WERI-Rb-1 (cell line): ENCODE measurements around the gene RABL2B.

Experiments used
- DNase-seq: peaks from one replicate; pipeline ENCODE4 v3.0.0-alpha.2; 2020
- H3K27ac ChIP-seq: fragments of 250-450 bp; sonication (Bioruptor Pico); 2 replicates; pipeline ENCODE4 v1.5.1; 2020; ENCODE audit warnings: mild to moderate bottlenecking, moderate library complexity
- H3K27me3 ChIP-seq: fragments of 250-450 bp; sonication (Bioruptor Pico); 2 replicates; pipeline ENCODE4 v1.5.1; 2021; ENCODE audit warnings: mild to moderate bottlenecking, low read depth, moderate library complexity; ENCODE audit not compliant: insufficient read depth, severe bottlenecking
- H3K36me3 ChIP-seq: fragments of 250-450 bp; sonication (Bioruptor Pico); 2 replicates; pipeline ENCODE4 v1.5.1; 2020; ENCODE audit warnings: mild to moderate bottlenecking, moderate library complexity
- H3K4me3 ChIP-seq: 2 replicates; pipeline ENCODE4 v1.5.1; 2011; ENCODE audit warnings: low read depth, mild to moderate bottlenecking, control low read depth, low read length
- H3K9me3 ChIP-seq: fragments of 250-450 bp; sonication (Bioruptor Pico); 2 replicates; pipeline ENCODE4 v1.5.1; 2021; ENCODE audit warnings: mild to moderate bottlenecking, moderate library complexity; ENCODE audit not compliant: severe bottlenecking
- TF ChIP-seq, protein P1 (sequence below): IDR thresholded peaks from 2 replicates; pipeline ENCODE4 v1.5.1; 2011; ENCODE audit warnings: low read depth, mild to moderate bottlenecking, control low read depth, inconsistent platforms, low read length

The RABL2B gene

DNA sequence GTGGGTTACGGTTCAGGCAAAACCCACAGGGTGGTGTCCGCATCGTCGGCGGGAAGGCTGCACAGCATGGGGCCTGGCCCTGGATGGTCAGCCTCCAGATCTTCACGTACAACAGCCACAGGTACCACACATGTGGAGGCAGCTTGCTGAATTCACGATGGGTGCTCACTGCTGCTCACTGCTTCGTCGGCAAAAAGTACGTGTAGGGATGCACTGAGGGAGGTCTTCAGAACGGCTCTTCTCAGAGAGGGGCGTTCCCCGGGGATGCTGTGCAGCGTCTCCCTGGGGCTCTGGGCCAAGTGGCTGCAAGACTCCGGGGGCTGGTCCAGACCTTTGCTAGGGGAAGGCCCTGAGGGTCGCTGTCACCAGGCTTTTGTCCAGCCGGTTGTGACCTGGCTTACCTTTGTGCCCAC lies 44.2 kb downstream of the RABL2B start:
- Histone ChIP-seq H3K4me3 (no peak overlapping the region), H3K27me3 (no peaks in the 10 kb centered on the region), H3K36me3 (no peaks in the 10 kb centered on the region), H3K9me3 (no peaks in the 10 kb centered on the region), H3K27ac (no peak overlapping the region)
- DNase-seq, result no peak
- TF ChIP-seq, protein P1, sequence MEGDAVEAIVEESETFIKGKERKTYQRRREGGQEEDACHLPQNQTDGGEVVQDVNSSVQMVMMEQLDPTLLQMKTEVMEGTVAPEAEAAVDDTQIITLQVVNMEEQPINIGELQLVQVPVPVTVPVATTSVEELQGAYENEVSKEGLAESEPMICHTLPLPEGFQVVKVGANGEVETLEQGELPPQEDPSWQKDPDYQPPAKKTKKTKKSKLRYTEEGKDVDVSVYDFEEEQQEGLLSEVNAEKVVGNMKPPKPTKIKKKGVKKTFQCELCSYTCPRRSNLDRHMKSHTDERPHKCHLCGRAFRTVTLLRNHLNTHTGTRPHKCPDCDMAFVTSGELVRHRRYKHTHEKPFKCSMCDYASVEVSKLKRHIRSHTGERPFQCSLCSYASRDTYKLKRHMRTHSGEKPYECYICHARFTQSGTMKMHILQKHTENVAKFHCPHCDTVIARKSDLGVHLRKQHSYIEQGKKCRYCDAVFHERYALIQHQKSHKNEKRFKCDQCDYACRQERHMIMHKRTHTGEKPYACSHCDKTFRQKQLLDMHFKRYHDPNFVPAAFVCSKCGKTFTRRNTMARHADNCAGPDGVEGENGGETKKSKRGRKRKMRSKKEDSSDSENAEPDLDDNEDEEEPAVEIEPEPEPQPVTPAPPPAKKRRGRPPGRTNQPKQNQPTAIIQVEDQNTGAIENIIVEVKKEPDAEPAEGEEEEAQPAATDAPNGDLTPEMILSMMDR, result no peak

GRCh38 chr22:50738649-50739227 lies 44.7 kb downstream of the RABL2B start:
- H3K9me3 ChIP-seq, result no peaks in the 10 kb centered on the region
- H3K27me3 ChIP-seq, result no peaks in the 10 kb centered on the region
- no peak for DNase-seq
- no peak overlapping the region for H3K4me3 ChIP-seq
- no peaks in the 10 kb centered on the region for H3K36me3 ChIP-seq
- no peak overlapping the region for H3K27ac ChIP-seq
- TF ChIP-seq, protein P1, result no peak

DNA sequence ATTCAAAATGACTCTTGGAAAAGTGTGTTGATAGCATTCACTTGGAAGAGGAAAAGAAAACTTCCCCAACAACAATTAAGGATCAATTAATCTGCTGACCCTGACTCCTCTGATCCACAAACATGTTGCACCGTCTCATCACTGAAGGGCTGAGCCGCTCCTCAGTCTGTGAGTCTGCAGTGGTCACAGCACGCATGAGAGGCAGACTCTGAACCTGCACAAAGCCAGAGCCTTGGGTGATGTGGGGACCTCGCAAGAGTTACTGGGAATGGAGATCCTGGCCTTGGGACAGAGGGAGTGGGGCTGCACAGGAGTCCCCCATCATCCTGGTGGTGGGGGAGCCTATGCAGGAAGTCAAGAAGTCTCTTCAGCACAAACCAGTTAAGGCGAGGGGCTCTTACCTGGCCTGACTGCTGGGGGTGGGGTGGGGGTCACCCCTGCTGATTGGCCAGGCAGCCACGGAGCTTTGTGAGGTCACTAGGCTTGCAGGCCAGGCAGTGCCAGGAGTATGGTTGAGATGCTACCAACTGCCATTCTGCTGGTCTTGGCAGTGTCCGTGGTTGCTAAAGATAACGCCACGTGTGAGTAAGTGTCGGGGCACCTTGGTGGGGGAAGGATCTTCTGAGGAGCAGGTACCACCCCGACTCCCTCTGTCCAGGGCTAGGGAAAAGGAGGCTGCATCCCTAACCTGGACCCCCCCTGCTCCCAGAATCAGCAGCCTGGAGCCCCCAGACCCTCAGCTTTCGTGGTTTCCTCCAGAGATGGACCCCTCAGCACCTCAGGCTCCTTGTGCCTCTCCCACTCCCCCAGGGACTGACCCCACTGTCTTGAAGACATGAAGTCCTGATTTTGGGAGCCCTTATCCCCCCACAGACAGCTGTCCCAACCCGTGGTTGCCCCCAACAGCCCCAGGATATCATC lies 45.4 kb downstream of the RABL2B start, which contains the start of gene ACR:
TSS of gene ACR (plus strand) at position 477 of the 921 bp plus-strand sequence. CDS start at position 509, 32 bp downstream.
- TF ChIP-seq, protein P1, result no peak
- no peaks in the 10 kb centered on the region for H3K36me3 ChIP-seq
- H3K27me3 ChIP-seq, result no peaks in the 10 kb centered on the region
- no peak for DNase-seq
- no peaks in the 10 kb centered on the region for H3K9me3 ChIP-seq
- no peak within 1 kb of the TSS for H3K27ac ChIP-seq
- H3K4me3 ChIP-seq, result no peak within 1 kb of the TSS

- H3K27ac ChIP-seq, result no peak overlapping the region
- no peaks in the 10 kb centered on the region for H3K27me3 ChIP-seq
- no peak overlapping the region for H3K4me3 ChIP-seq
- no peak for DNase-seq
- TF ChIP-seq, protein P1, result no peak
- no peaks in the 10 kb centered on the region for H3K9me3 ChIP-seq
- H3K36me3 ChIP-seq, result no peaks in the 10 kb centered on the region
Measured at GRCh38 chr22:50735739-50736030, 47.8 kb downstream of the RABL2B start.

GRCh38 chr22:50734986-50735738 lies 48.3 kb downstream of the RABL2B start:
- Histone ChIP-seq H3K4me3 (no peak overlapping the region), H3K36me3 (no peaks in the 10 kb centered on the region), H3K9me3 (no peaks in the 10 kb centered on the region), H3K27me3 (no peaks in the 10 kb centered on the region), H3K27ac (no peak overlapping the region)
- TF ChIP-seq, protein P1, result no peak
- DNase-seq, result no peak
